ENCODE results near the gene CCL2. TPM values are rescaled to one million over a fixed set of nuclear protein-coding genes. Genes with fewer than 3 reads are reported as not detected.

Gene CCL2
- total and polyA plus RNA-seq, 2 experiments from 2014 or later = 33.1 to 111 TPM

GRCh38 chr17:34261568-34262337 lies 6.7 kb downstream of the CCL2 start:
- in situ Hi-C loops (cut with MboI) = no loop called here
- H3K79me2 ChIP-seq (ENCODE audit: insufficient read depth) = no peaks in the 10 kb centered on the region
- H2AFZ ChIP-seq = no peak overlapping the region
- no peaks in the 10 kb centered on the region for H3K9me3 ChIP-seq (ENCODE audit: low read depth)
- no peaks in the 10 kb centered on the region for H3K9me2 ChIP-seq (ENCODE audit: insufficient read depth)
- peaks cover 13% of the 10 kb centered on the region for H3K4me1 ChIP-seq (ENCODE audit: insufficient read depth)
- no peaks in the 10 kb centered on the region for H4K20me1 ChIP-seq (ENCODE audit: insufficient read depth)
- H3K27ac ChIP-seq = no peak overlapping the region
- no peak for DNase-seq
- no peak overlapping the region for H3K9ac ChIP-seq
- peaks cover 31% of the 10 kb centered on the region for H3F3A ChIP-seq (ENCODE audit: insufficient read depth)
- TF ChIP-seq EZH2 (IDR thresholded peaks at IDR 0.05; ENCODE audit: insufficient read depth, poor library complexity, severe bottlenecking) (no peak), EZH2phosphoT487 (IDR thresholded peaks at IDR 0.05; ENCODE audit: insufficient read depth, low read depth) (no peak)
- H3K4me2 ChIP-seq (ENCODE audit: unreplicated experiment) = no peak overlapping the region
- no peak overlapping the region for H3K4me3 ChIP-seq
- no peaks in the 10 kb centered on the region for H3K27me3 ChIP-seq (replicated peaks; ENCODE audit: insufficient read depth)
- 90 to 95% methylated on average over 5 of the region's 5 CpGs for WGBS, 2 experiments (ENCODE audit: low coverage in 1 of 2, low lambda C conversion rate in 2 of 2, missing lambda C conversion rate in 2 of 2)
- no peaks in the 10 kb centered on the region for H3K36me3 ChIP-seq (ENCODE audit: low read depth)

- no peak overlapping the region for H2AFZ ChIP-seq
- H3K36me3 ChIP-seq (ENCODE audit: low read depth) = no peaks in the 10 kb centered on the region
- no peaks in the 10 kb centered on the region for H3K9me2 ChIP-seq (ENCODE audit: insufficient read depth)
- H3K9ac ChIP-seq = no peak overlapping the region
- peaks cover 11% of the 10 kb centered on the region for H3K4me1 ChIP-seq (ENCODE audit: insufficient read depth)
- in situ Hi-C loops (cut with MboI) = no loop called here
- 0 out of 2 replicates have a peak, but pooled peaks cover 4% of the 10 kb centered on the region for H3F3A ChIP-seq (ENCODE audit: insufficient read depth)
- H3K79me2 ChIP-seq (ENCODE audit: insufficient read depth) = no peaks in the 10 kb centered on the region
- no peak overlapping the region for H3K4me2 ChIP-seq (ENCODE audit: unreplicated experiment)
- 44% methylated on average over 3 of the region's 3 CpGs for WGBS, 2 experiments (ENCODE audit: low coverage in 1 of 2, low lambda C conversion rate in 2 of 2, missing lambda C conversion rate in 2 of 2)
- no peaks in the 10 kb centered on the region for H3K9me3 ChIP-seq (ENCODE audit: low read depth)
- no peaks in the 10 kb centered on the region for H4K20me1 ChIP-seq (ENCODE audit: insufficient read depth)
- no peak overlapping the region for H3K27ac ChIP-seq
- TF ChIP-seq EZH2 (IDR thresholded peaks at IDR 0.05; ENCODE audit: insufficient read depth, poor library complexity, severe bottlenecking) (no peak), EZH2phosphoT487 (IDR thresholded peaks at IDR 0.05; ENCODE audit: insufficient read depth, low read depth) (no peak)
- peak; percentile 29 for DNase-seq
- no peak overlapping the region for H3K4me3 ChIP-seq
- H3K27me3 ChIP-seq (replicated peaks; ENCODE audit: insufficient read depth) = no peaks in the 10 kb centered on the region
These were observed 10.6 kb downstream of the CCL2 start for GRCh38 chr17:34265711-34266110.

GRCh38 chr17:34269969-34270368 lies 14.9 kb downstream of the CCL2 start, which contains the start of gene CCL7:
CCL7 (plus strand) TSS chr17:34270221; CDS start chr17:34270291, 70 bp downstream.
- no peak within 1 kb of the TSS for H2AFZ ChIP-seq
- H3K4me2 ChIP-seq (ENCODE audit: unreplicated experiment) = peak within 1 kb of the TSS; percentile 27
- H3K27ac ChIP-seq = no peak within 1 kb of the TSS
- H3K79me2 ChIP-seq (ENCODE audit: insufficient read depth) = no peaks in the 10 kb centered on the region
- no peak within 1 kb of the TSS for H3K9ac ChIP-seq
- peak; percentile 70 for DNase-seq
- no peaks in the 10 kb centered on the region for H4K20me1 ChIP-seq (ENCODE audit: insufficient read depth)
- TF ChIP-seq EZH2phosphoT487 (IDR thresholded peaks at IDR 0.05; ENCODE audit: insufficient read depth, low read depth) = no peak
- TF ChIP-seq EZH2 (IDR thresholded peaks at IDR 0.05; ENCODE audit: insufficient read depth, poor library complexity, severe bottlenecking) = no peak
- H3K9me2 ChIP-seq (ENCODE audit: insufficient read depth) = no peaks in the 10 kb centered on the region
- in situ Hi-C loops (cut with MboI) = no loop called here
- no peaks in the 10 kb centered on the region for H3K9me3 ChIP-seq (ENCODE audit: low read depth)
- H3K36me3 ChIP-seq (ENCODE audit: low read depth) = no peaks in the 10 kb centered on the region
- H3K4me3 ChIP-seq = no peak within 1 kb of the TSS
- 0% methylated on average over 1 of the region's 1 CpG for WGBS, 2 experiments (ENCODE audit: low coverage in 1 of 2, low lambda C conversion rate in 2 of 2, missing lambda C conversion rate in 2 of 2)
- H3K27me3 ChIP-seq (replicated peaks; ENCODE audit: insufficient read depth) = no peaks in the 10 kb centered on the region
- H3F3A ChIP-seq (ENCODE audit: insufficient read depth) = 0 out of 2 replicates have a peak, but pooled peaks cover 4% of the 10 kb centered on the region
- peaks cover 11% of the 10 kb centered on the region for H3K4me1 ChIP-seq (ENCODE audit: insufficient read depth)

- H3K4me3 ChIP-seq = no peak overlapping the region
- H3K27ac ChIP-seq = peak overlapping the region; percentile 25; the same call in 1 of the 2 replicates
- no peaks in the 10 kb centered on the region for H4K20me1 ChIP-seq (ENCODE audit: insufficient read depth)
- H3K4me2 ChIP-seq (ENCODE audit: unreplicated experiment) = peak overlapping the region; percentile 8
- no peaks in the 10 kb centered on the region for H3K9me3 ChIP-seq (ENCODE audit: low read depth)
- H3K79me2 ChIP-seq (ENCODE audit: insufficient read depth) = no peaks in the 10 kb centered on the region
- H3K4me1 ChIP-seq (ENCODE audit: insufficient read depth) = peaks cover 11% of the 10 kb centered on the region
- no peak overlapping the region for H3K9ac ChIP-seq
- H3K36me3 ChIP-seq (ENCODE audit: low read depth) = no peaks in the 10 kb centered on the region; the same call in 1 of the 2 replicates
- 0 to 4% methylated on average over 1 of the region's 1 CpG for WGBS, 2 experiments (ENCODE audit: low coverage in 1 of 2, low lambda C conversion rate in 2 of 2, missing lambda C conversion rate in 2 of 2)
- no peak overlapping the region for H2AFZ ChIP-seq
- DNase-seq = peak; percentile 95
- no peaks in the 10 kb centered on the region for H3K9me2 ChIP-seq (ENCODE audit: insufficient read depth)
- TF ChIP-seq EZH2phosphoT487 (IDR thresholded peaks at IDR 0.05; ENCODE audit: insufficient read depth, low read depth) (no peak), EZH2 (IDR thresholded peaks at IDR 0.05; ENCODE audit: insufficient read depth, poor library complexity, severe bottlenecking) (no peak)
- no peaks in the 10 kb centered on the region for H3K27me3 ChIP-seq (replicated peaks; ENCODE audit: insufficient read depth)
- H3F3A ChIP-seq (ENCODE audit: insufficient read depth) = peaks cover 5% of the 10 kb centered on the region; the same call in 1 of the 2 replicates
- in situ Hi-C loops (cut with MboI) = no loop called here
These were observed 20.8 kb downstream of the CCL2 start for GRCh38 chr17:34275881-34276280.

Measured in GM23248 (cell line).